HL-60 (cell line): Measurements from ENCODE around the gene MIER1.

ENCODE experiments used
- DNase-seq, 2 experiments: peaks; one replicate each; pipeline ENCODE4 v3.0.0-alpha.2; 2010 to 2020; ENCODE audit warnings: low read depth in 1 of 2, low spot score in 1 of 2
- H3K27ac ChIP-seq: fragments of 250-450 bp; sonication (Bioruptor Pico); replicated peaks from 2 replicates; pipeline ENCODE4 v1.5.1; 2020; ENCODE audit warnings: mild to moderate bottlenecking, moderate library complexity
- H3K27me3 ChIP-seq: fragments of 250-450 bp; sonication (Bioruptor Pico); 2 replicates; pipeline ENCODE4 v1.5.1; 2021; ENCODE audit warnings: mild to moderate bottlenecking, moderate library complexity; ENCODE audit not compliant: insufficient read depth, poor library complexity, severe bottlenecking
- H3K4me3 ChIP-seq: replicated peaks from 2 replicates; pipeline ENCODE4 v1.5.1; 2011; ENCODE audit warnings: mild to moderate bottlenecking, control low read depth, low read length; ENCODE audit not compliant: insufficient read depth
- GABPA ChIP-seq: IDR thresholded peaks from 2 replicates; pipeline ENCODE4 v1.6.1; 2012; ENCODE audit warnings: low read depth
- POLR2AphosphoS5 ChIP-seq: IDR thresholded peaks from 2 replicates; pipeline ENCODE4 v1.6.1; 2012; ENCODE audit warnings: low read depth
- SPI1 ChIP-seq: IDR thresholded peaks from 2 replicates; pipeline ENCODE4 v1.6.1; 2012; ENCODE audit warnings: low read depth, mild to moderate bottlenecking, borderline replicate concordance
- TF ChIP-seq, protein P1 (sequence below): IDR thresholded peaks from one replicate; pipeline ENCODE4 v1.5.1; 2011; ENCODE audit warnings: low read length, control low read depth, inconsistent platforms; ENCODE audit not compliant: insufficient read depth
- TF ChIP-seq, protein P2 (sequence below): IDR thresholded peaks from 2 replicates; pipeline ENCODE4 v1.6.1; 2012; ENCODE audit warnings: low read depth; ENCODE audit not compliant: insufficient replicate concordance

MIER1 gene

DNA sequence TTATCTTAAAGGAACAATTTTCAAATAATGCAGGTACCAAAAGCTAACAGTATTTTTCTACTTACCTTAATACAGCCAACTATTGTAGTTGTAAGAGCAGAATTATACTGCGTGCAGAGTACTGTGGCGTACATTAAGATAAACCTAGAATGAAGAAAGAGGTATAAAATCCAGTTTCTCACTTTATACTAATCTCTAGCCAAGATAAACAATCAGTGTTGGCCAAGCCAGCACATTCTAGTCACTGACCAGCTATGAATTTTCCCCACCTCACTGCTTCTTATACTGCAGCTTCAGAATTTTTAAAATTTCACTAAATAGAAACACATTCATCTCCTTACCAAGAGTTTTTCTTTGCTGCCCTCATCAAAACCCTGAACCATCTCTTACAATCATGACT, 95.5 kb downstream of the MIER1 start:
- TF ChIP-seq, protein P1, sequence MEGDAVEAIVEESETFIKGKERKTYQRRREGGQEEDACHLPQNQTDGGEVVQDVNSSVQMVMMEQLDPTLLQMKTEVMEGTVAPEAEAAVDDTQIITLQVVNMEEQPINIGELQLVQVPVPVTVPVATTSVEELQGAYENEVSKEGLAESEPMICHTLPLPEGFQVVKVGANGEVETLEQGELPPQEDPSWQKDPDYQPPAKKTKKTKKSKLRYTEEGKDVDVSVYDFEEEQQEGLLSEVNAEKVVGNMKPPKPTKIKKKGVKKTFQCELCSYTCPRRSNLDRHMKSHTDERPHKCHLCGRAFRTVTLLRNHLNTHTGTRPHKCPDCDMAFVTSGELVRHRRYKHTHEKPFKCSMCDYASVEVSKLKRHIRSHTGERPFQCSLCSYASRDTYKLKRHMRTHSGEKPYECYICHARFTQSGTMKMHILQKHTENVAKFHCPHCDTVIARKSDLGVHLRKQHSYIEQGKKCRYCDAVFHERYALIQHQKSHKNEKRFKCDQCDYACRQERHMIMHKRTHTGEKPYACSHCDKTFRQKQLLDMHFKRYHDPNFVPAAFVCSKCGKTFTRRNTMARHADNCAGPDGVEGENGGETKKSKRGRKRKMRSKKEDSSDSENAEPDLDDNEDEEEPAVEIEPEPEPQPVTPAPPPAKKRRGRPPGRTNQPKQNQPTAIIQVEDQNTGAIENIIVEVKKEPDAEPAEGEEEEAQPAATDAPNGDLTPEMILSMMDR: no peak
- TF ChIP-seq, protein P2, sequence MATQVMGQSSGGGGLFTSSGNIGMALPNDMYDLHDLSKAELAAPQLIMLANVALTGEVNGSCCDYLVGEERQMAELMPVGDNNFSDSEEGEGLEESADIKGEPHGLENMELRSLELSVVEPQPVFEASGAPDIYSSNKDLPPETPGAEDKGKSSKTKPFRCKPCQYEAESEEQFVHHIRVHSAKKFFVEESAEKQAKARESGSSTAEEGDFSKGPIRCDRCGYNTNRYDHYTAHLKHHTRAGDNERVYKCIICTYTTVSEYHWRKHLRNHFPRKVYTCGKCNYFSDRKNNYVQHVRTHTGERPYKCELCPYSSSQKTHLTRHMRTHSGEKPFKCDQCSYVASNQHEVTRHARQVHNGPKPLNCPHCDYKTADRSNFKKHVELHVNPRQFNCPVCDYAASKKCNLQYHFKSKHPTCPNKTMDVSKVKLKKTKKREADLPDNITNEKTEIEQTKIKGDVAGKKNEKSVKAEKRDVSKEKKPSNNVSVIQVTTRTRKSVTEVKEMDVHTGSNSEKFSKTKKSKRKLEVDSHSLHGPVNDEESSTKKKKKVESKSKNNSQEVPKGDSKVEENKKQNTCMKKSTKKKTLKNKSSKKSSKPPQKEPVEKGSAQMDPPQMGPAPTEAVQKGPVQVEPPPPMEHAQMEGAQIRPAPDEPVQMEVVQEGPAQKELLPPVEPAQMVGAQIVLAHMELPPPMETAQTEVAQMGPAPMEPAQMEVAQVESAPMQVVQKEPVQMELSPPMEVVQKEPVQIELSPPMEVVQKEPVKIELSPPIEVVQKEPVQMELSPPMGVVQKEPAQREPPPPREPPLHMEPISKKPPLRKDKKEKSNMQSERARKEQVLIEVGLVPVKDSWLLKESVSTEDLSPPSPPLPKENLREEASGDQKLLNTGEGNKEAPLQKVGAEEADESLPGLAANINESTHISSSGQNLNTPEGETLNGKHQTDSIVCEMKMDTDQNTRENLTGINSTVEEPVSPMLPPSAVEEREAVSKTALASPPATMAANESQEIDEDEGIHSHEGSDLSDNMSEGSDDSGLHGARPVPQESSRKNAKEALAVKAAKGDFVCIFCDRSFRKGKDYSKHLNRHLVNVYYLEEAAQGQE: no peak
- no peak for TF ChIP-seq SPI1
- TF ChIP-seq GABPA: no peak
- TF ChIP-seq POLR2AphosphoS5: no peak
- H3K27ac ChIP-seq: no peak overlapping the region
- no peak for DNase-seq
- H3K27me3 ChIP-seq: no peaks in the 10 kb centered on the region
- no peak overlapping the region for H3K4me3 ChIP-seq

DNA sequence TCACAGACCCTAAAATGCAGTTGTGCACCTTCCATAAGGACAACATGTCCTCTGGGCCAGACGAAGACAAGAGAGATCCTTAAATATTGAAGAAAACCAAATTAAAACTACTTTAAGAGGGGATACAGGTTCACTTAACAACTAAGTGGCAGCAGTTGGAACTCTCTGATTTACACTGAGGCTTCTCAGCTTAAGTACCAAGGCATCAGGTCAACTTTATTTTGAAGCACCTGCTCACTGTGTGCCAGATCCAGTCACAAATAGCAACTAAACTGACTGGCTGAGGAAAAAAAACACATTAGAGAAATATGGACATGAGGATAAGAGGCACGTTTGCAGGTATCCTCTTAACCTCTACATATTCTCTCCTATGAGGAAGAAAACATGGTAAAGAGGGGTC, 96.0 kb downstream of the MIER1 start:
- Histone ChIP-seq H3K4me3 (no peak overlapping the region), H3K27ac (no peak overlapping the region), H3K27me3 (no peaks in the 10 kb centered on the region)
- TF ChIP-seq POLR2AphosphoS5 (no peak), SPI1 (no peak)
- TF ChIP-seq, protein P2: no peak
- DNase-seq: no peak

DNA sequence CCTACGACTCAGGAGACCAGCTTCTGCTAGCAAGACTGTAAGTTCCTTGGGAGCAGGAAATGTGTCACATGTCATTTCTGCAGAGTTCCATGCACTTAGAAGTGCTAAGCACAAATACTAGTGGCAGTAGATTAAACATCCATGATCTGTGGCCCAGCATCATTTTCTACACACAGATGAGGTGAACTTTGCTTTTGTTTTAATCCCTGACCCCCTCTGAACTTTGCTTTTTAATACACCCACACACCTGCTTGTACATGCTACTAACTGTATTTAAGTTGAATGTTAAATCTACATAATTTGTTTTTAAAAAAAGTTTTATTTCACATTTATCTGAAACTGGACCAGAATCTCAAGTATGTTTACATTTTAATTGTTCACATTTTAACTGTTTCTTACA, 104.7 kb downstream of the MIER1 start:
- no peak for TF ChIP-seq SPI1
- TF ChIP-seq GABPA: no peak
- TF ChIP-seq, protein P2: no peak
- TF ChIP-seq, protein P1: no peak
- TF ChIP-seq POLR2AphosphoS5: no peak
- Histone ChIP-seq H3K27ac (no peak overlapping the region), H3K27me3 (no peaks in the 10 kb centered on the region), H3K4me3 (no peak overlapping the region)
- DNase-seq: no peak

DNA sequence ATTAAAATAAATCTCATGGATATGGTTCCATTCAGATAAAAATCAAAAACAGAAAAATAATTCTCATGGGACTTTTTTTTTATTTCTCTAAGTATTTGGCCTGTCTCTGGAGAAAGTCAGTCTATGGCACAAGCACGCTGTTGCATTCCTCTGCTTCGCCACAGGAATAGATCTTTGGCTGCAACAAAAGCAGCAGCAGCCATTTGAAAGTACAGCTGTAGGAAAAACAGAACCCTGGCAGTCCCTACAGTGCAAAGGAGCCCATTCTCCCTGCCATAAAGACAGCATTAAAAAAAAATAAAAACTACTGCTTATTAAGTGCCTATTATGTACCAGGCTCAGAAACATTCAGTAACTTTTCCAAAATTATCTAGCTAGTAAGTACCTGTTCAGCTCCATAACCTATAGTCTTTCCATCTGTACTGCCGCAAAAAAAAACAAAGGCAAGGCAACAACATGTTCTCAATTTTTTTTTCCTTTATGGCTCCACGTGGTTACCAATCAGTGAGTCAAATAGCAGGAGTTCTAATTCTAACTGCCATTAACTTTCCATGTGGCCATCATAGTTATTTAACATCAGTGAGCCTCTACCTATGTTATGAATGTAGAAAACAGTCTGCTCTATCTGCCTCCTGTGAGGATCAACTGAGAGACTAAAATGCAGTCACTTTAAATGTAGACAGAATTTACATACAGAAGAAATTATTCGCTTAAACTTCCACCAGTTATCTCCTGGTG, 106.5 kb downstream of the MIER1 start:
- TF ChIP-seq, protein P2: no peak
- TF ChIP-seq GABPA (no peak), SPI1 (no peak)
- TF ChIP-seq, protein P1: no peak

More for the DNA sequence above, 106.5 kb downstream of the MIER1 start:
- Histone ChIP-seq H3K4me3 (no peak overlapping the region), H3K27me3 (no peaks in the 10 kb centered on the region), H3K27ac (no peak overlapping the region)
- DNase-seq: no peak
